Myocyte (in vitro differentiated cells): Measurements from ENCODE around the gene SFSWAP. TPM values are rescaled to one million over a fixed set of nuclear protein-coding genes. Genes with fewer than 3 reads are reported as not detected.
"Not testable (repeated sequence)": the region's sequence is repeated elsewhere in the genome, so short reads cannot be mapped to it uniquely, and the experiment has no call there.

ENCODE experiments used
- DNase-seq: peaks from one replicate; pipeline ENCODE4 v3.0.0-alpha.2; 2012; ENCODE audit warnings: low read depth
- total RNA-seq: library from RNA; depleted of rRNA; stranded (reverse); fragments of >200 nt; gene quantifications from 2 replicates; pipeline ENCODE4 v1.2.3, GENCODE V29; 2014

Gene SFSWAP
- total RNA-seq, 1 donor from 2014 or later = 24.0 TPM

DNA sequence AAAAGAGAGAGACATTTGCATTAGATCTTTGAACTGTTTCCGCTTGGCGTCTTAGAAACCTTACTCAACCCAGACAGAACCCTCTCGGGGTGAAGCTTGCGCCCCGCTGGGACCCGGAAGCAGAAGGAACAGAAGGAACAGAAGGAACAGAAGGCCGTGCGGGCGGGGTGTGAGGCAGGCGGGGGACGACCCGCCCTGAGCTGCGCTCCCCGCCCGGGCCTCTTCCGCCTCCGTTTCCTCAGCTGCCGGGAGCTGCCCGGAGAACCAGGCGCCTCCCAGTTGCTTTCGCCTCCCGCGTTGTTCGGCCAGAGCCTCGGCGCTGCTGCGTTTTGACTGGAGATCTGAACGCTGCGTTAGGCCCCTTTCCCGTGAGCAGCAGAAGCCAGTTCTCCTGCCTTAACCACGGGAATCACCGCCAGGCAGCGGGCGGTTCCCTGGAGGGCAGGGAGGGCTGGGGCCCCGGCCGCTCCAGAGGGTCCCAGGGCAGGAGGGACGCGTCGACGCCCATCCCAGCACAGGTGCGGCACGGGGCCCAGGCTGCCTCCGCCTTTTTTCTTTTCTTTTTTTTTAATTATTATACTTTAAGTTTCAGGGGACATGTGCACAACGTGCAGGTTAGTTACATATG lies 98.0 kb downstream of the SFSWAP start:
- no peak for DNase-seq

DNA sequence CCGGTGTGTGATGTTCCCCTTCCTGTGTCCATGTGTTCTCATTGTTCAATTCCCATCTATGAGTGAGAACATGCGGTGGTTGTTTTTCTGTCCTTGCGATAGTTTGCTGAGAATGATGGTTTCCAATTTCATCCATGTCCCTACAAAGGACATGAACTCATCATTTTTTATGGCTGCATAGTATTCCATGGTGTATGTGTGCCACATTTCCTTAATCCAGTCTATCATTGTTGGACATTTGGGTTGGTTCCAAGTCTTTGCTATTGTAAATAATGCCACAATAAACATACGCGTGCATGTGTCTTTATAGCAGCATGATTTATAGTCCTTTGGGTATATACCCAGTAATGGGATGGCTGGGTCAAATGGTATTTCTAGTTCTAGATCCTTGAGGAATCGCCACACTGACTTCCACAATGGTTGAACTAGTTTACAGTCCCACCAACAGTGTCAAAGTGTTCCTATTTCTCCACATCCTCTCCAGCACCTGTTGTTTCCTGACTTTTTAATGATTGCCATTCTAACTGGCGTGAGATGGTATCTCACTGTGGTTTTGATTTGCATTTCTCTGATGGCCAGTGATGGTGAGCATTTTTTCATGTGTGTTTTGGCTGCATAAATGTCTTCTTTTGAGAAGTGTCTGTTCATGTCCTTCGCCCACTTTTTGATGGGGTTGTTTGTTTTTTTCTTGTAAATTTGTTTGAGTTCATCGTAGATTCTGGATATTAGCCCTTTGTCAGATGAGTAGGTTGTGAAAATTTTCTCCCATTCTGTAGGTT lies 98.8 kb downstream of the SFSWAP start:
- not testable (repeated sequence) for DNase-seq

DNA sequence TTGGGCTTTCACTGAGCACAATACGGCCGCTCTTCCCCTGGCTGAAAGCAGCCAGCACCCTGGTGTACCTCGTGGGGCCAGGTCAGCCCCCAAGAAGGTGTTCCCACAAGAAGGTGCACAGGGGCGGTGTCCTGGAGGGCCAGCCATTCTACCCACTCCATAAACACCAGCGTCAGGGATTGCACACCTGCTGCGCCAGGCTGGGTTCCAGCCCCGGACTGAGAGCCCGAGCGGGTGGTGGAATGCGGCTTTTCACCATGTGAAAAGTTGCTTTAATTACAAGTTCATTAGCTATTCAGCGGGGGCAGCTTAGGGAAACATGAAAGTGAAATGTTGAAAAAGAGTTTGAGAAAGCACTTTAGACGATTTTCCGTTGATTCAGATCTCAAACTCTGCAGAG lies 99.8 kb downstream of the SFSWAP start:
- DNase-seq = no peak

GRCh38 chr12:131815131-131815530 lies 104.2 kb downstream of the SFSWAP start:
- no peak for DNase-seq

GRCh38 chr12:131816495-131816894 lies 105.6 kb downstream of the SFSWAP start:
- no peak for DNase-seq

DNA sequence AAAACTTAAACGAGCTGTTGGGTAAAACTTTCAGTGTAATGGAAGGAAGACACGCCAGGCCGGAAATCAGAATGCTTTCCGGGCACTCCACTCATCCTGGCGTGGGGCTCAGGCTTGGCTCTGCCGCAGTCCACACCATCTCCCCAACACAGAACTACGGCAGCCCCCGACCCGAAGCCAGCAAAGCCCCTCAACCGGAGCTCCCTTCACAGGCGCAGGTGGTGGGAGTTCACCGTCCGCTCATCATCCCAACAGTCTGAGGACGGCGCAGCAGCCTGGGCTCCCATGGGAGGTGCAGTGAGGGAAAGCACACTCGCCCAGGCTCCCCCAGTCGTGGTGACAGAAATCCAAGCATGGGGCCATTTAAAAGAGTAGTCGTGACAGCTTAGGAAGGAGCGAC lies 106.4 kb downstream of the SFSWAP start:
- DNase-seq = no peak

DNA sequence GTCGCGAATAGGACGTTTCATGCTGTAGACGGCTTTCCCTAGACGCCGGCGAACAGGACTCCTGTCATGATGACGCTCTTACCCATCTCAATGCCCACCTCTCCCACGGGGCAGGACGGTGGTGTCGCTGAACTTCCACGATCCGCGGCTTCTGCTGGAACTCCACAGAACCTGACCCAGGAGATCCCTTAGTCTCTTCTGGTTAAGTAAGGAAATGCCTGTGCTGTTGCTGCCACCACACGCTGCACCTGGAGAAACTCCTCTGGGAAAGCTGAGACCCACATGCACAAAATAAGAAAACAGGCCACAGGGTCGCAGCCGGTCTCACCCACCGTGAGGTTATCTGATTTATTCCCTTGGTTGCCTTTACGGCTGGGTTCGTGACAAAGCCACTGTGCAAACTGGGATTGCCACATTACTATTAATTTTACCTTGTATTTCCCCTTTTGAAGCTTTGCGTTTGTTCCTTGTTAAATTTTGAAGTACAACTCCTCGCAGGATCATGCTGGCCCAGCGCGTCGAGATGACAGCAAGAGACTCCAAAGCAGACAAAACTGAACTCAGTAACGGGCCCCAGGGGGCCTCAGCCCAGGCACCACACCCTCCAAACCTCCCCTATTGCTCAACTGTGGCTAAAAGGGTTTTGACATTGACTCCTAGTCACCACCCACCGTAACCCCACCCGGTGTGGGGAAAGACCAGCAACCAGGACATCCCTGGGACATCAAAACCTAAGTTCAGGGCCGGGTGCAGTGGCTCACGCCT lies 108.1 kb downstream of the SFSWAP start:
- DNase-seq = no peak

DNA sequence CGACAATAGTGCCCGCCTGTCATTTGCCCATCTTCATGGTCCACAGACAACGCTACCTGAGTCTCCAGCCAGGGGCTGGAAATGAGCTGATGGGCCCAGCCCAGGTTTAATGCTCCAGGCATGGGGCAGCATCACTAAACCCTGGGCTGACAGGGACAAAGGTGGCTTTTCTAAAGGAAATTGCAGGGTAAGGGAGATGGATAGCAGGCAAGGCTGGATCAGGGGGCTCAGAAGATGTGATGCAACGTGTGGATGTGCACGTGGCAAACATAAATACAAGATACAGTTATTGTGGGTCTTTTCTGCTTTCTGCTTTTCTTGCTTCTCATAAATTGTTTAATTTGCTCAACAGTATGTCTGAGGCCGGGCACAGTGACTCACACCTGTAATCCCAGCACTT lies 113.6 kb downstream of the SFSWAP start:
- DNase-seq = no peak

GRCh38 chr12:131825146-131825892 lies 114.4 kb downstream of the SFSWAP start:
- DNase-seq = peak; percentile 84

- DNase-seq = no peak
Observed at GRCh38 chr12:131826097-131826928, 115.4 kb downstream of the SFSWAP start.

GRCh38 chr12:131827961-131828534 lies 117.2 kb downstream of the SFSWAP start, which contains the start of gene MMP17:
TSS of gene MMP17 (plus strand) at chr12:131828393. CDS start at chr12:131828495, 102 bp downstream.
- peak; percentile 66 for DNase-seq

DNA sequence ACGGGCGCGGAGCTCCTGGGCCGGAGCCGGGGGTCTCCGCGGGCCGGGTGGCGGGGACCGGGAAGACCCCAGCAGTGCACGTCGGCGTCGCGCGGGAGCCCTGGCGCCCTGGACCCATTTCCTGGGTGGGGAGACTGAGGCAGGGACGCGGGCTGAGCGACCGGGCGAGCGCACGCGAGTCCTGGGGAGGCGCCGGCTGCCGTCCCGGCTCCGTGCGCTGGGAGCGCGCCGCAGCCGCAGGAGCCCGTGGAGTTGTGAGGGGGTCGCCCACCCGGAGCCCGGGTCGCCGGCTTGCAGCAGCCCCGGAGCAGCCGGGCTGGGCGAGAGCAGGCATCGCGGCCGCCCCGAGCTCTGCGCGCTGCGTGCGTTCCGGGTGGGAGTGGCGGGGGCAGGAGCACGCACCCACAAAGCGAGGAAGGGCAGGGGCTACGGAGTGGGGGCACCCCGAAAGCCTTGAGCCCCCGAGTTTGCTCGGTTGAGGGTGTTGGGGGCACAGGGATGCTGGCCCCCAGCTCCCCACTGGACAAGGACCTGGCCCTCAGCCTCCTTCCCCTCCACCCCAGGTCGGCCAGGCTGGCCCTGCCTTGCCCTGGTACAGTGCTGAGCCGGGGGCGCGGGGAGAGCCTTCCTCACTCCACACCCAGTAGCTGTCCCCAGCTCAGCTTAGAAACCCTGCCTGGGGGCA lies 117.9 kb downstream of the SFSWAP start:
- DNase-seq = no peak

- no peak for DNase-seq
Observed at GRCh38 chr12:131829356-131829747, 118.5 kb downstream of the SFSWAP start.

GRCh38 chr12:131829791-131830334 lies 119.0 kb downstream of the SFSWAP start:
- DNase-seq = no peak

DNA sequence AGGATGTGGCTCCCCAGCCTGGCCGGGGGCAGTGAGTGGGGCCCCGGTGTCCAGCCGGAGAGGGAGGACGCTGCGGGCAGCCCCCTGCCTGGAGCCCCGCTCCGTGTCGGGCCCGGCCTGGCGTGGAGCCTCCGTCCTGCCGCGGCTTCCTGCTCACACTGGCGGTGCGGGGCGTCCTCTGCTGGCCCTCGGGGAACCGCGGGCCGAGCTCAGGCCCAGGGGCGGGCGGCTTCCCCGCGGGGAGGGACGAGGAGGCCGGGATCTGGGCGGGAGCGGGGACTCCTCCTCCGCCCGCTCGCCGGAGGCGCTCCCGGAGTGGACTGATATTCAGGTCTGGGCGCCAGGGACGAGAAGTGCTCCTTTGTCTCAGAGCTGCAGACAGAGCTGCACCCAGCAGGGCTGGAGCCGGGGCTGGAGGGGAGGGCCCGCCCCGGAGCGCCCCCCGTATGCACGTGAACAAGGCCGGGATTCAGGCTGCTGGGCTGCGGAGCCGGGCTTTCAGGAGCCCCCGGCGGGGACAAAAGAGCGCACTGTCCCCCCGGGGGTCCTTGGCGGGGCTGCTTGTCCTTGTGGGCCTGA lies 119.5 kb downstream of the SFSWAP start:
- peak; percentile 84 for DNase-seq

DNA sequence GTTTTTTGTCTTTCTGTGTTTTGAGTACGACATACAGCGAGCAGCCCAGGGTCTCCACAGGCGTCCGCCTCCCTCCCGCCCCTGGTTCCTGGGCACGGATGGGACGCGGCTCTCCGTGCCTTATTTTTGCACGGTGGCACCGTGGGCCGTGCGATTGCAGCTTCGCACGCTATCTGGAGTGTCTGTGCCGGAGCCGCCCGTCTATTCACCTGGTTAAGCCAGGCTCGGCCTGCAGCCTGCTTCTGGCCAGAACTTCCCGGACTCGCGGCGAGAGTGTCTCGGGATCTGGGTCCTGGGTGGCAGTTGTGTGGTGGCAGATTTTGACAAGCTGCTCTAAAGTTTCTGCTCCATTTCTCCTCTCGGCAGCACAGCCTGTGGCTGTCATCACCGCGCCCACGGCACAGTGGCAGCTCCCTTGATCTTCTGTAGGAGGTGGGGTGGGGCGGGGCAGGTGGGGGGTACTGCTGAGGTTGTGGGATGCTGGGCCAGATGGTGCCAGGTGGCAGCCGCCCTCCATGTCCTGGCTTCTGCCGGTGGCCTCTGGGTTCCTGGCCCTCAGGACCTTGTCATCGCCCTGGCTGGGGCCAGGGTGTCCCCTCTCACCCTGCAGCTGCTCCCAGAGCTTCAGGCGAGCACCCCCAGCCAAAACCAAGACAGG lies 120.2 kb downstream of the SFSWAP start:
- DNase-seq = peak; percentile 35

- peak; percentile 51 for DNase-seq
Observed at GRCh38 chr12:131831635-131832041, 120.7 kb downstream of the SFSWAP start.
